ENCODE measurements around the gene MAB21L4.

GRCh38 chr2:240921995-240922244 lies 26.0 kb upstream of the MAB21L4 start:
- TF ChIP-seq CTCF (conservative IDR thresholded peaks at IDR 0.05) (no peak), ZFX (IDR thresholded peaks at IDR 0.05) (no peak)

All from C4-2B (cell line).